IPS-15b (cell line): ENCODE measurements around the gene NGDN.

Source experiments
- H3K27me3 ChIP-seq: one replicate; pipeline ENCODE4 v1.6.1; 2013; ENCODE audit warnings: low read length; ENCODE audit not compliant: control insufficient read depth, insufficient read depth
- H3K36me3 ChIP-seq: one replicate; pipeline ENCODE4 v1.6.1; 2013; ENCODE audit warnings: low read length; ENCODE audit not compliant: control insufficient read depth, insufficient read depth
- H3K4me1 ChIP-seq: one replicate; pipeline ENCODE4 v1.6.1; 2013; ENCODE audit warnings: mild to moderate bottlenecking, low read length; ENCODE audit not compliant: control insufficient read depth, insufficient read depth
- H3K4me3 ChIP-seq: one replicate; pipeline ENCODE4 v1.5.1; 2013; ENCODE audit warnings: low read depth, low read length
- H3K9ac ChIP-seq: one replicate; pipeline ENCODE4 v1.6.1; 2013; ENCODE audit warnings: low read depth, mild to moderate bottlenecking, low read length
- H3K9me3 ChIP-seq: one replicate; pipeline ENCODE4 v1.6.1; 2013; ENCODE audit warnings: mild to moderate bottlenecking, low read length; ENCODE audit not compliant: control insufficient read depth, insufficient read depth

Gene NGDN

GRCh38 chr14:23518709-23519108 is 49.2 kb downstream of the NGDN start:
- Histone ChIP-seq H3K9me3 (no peaks in the 10 kb centered on the region), H3K27me3 (no peaks in the 10 kb centered on the region), H3K9ac (no peak overlapping the region), H3K4me3 (no peak overlapping the region), H3K4me1 (peaks cover 11% of the 10 kb centered on the region), H3K36me3 (peaks cover 10% of the 10 kb centered on the region)

DNA sequence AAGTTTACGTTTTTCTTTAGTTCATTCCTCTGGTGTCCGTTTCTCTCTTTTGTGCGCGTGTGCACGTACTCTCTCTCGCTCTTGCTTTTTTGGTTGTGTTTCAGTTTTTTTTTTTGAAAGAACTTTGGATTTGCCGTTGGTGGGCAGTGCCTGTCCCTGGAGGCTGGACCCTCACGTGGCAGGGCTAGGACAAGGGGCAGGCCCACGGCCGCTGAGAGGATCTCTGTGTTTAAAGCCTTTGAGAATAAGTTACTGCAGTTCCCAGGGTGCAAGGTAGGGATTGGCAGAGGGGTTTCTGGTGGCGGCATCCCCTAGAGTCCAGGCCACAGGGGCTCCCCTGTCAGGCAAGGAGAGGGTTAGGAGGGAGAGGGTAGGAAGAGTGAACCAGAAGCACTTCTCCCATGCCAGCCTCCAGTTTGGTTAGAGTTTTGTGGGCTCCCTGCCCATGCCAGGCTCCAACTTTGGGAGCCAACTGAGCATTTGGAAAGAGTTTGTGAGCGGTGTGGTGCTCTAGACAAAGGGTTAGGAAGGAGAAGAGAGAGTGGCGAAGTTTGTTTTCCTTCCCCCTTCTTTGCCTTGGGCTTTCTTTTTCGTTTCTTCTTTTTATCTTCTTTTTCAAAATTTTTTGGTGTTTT is 51.5 kb downstream of the NGDN start:
- peaks cover 21% of the 10 kb centered on the region for H3K36me3 ChIP-seq
- no peaks in the 10 kb centered on the region for H3K9me3 ChIP-seq
- no peaks in the 10 kb centered on the region for H3K27me3 ChIP-seq
- peaks cover 11% of the 10 kb centered on the region for H3K4me1 ChIP-seq
- no peak overlapping the region for H3K9ac ChIP-seq
- H3K4me3 ChIP-seq: no peak overlapping the region

- Histone ChIP-seq H3K9ac (no peak overlapping the region), H3K9me3 (no peaks in the 10 kb centered on the region), H3K4me1 (peaks cover 11% of the 10 kb centered on the region), H3K27me3 (no peaks in the 10 kb centered on the region), H3K36me3 (peaks cover 31% of the 10 kb centered on the region), H3K4me3 (no peak overlapping the region)
These were observed 52.5 kb downstream of the NGDN start for GRCh38 chr14:23521785-23522640.

DNA sequence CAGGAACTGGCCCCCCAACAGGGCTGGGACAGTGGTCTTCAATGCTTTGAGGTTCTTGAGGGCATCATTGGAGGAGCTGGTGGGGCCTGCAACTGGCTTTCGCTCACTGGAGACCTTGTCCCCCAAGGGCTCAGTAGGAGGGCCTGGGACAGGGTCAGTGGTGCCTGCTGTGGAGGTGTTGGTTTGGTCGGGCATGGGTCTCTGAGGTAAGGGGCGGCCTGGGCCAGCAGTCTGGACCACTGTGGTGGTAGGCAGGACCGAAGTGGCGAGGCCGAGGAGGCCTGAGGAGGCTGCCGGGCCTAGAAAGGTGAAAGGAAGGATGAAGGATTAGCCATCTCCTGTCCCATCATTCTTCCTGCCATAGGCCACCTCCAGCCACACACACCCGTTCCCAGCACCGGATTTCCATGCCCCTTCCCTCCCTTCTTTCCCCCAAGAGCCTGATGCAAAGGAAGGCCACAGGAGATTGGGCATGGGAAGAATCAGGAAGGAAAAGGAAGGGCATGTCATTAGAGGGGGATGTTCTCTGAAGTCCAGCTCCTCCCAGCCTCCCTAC is 53.2 kb downstream of the NGDN start:
- Histone ChIP-seq H3K9me3 (no peaks in the 10 kb centered on the region), H3K27me3 (no peaks in the 10 kb centered on the region), H3K4me3 (no peak overlapping the region), H3K9ac (no peak overlapping the region), H3K36me3 (peaks cover 36% of the 10 kb centered on the region), H3K4me1 (peaks cover 11% of the 10 kb centered on the region)

- Histone ChIP-seq H3K9ac (no peak overlapping the region), H3K36me3 (peaks cover 36% of the 10 kb centered on the region), H3K27me3 (no peaks in the 10 kb centered on the region), H3K4me1 (peaks cover 14% of the 10 kb centered on the region), H3K9me3 (no peaks in the 10 kb centered on the region), H3K4me3 (no peak overlapping the region)
These were observed 53.9 kb downstream of the NGDN start for GRCh38 chr14:23523229-23524016.

GRCh38 chr14:23524954-23525353 is 55.5 kb downstream of the NGDN start:
- Histone ChIP-seq H3K4me1 (peaks cover 12% of the 10 kb centered on the region), H3K27me3 (no peaks in the 10 kb centered on the region), H3K4me3 (no peak overlapping the region), H3K9me3 (no peaks in the 10 kb centered on the region), H3K9ac (no peak overlapping the region), H3K36me3 (peaks cover 42% of the 10 kb centered on the region)

GRCh38 chr14:23525611-23526010 is 56.1 kb downstream of the NGDN start:
- Histone ChIP-seq H3K9me3 (no peaks in the 10 kb centered on the region), H3K4me1 (peaks cover 12% of the 10 kb centered on the region), H3K36me3 (peaks cover 43% of the 10 kb centered on the region)

More at GRCh38 chr14:23525611-23526010, 56.1 kb downstream of the NGDN start:
- Histone ChIP-seq H3K4me3 (no peak overlapping the region), H3K27me3 (no peaks in the 10 kb centered on the region), H3K9ac (no peak overlapping the region)
